ENCODE measurements around the gene RAB11FIP3. TPM values are rescaled to one million over a fixed set of nuclear protein-coding genes. Genes with fewer than 3 reads are reported as not detected.
"Not testable (repeated sequence)": the region's sequence is repeated elsewhere in the genome, so short reads cannot be mapped to it uniquely, and the experiment has no call there.

Gene RAB11FIP3
- total RNA-seq, 2 experiments from 2014 or later: 14.2 to 17.0 TPM

- CTCF ChIA-PET: interaction anchor here (0.5 kb wide), 1 partner anchor 364 kb away, joined by 3 read pairs; no protein-coding TSS in a partner anchor
Observed at GRCh38 chr16:491220-491919, 65.9 kb downstream of the RAB11FIP3 start.

GRCh38 chr16:492211-492875 lies 66.9 kb downstream of the RAB11FIP3 start:
- Mint-ChIP-seq H3K4me3 (no peak overlapping the region), H3K9me3 (ENCODE audit: low read depth) (no peaks in the 10 kb centered on the region), H3K36me3 (ENCODE audit: low read depth) (peaks cover 8% of the 10 kb centered on the region), H3K27ac (no peak overlapping the region), H3K4me1 (no peaks in the 10 kb centered on the region), H3K27me3 (no peaks in the 10 kb centered on the region)
- ATAC-seq (no peak), DNase-seq (no peak)
- CTCF ChIA-PET: no interaction called here
- intact Hi-C loops (cut with DNase I, micrococcal nuclease): no loop called here
- POLR2A ChIA-PET: no interaction called here

More at GRCh38 chr16:491220-491919, 65.9 kb downstream of the RAB11FIP3 start:
- POLR2A ChIA-PET: no interaction called here
- Mint-ChIP-seq H3K27me3 (no peaks in the 10 kb centered on the region), H3K9me3 (ENCODE audit: low read depth) (no peaks in the 10 kb centered on the region), H3K36me3 (ENCODE audit: low read depth) (peaks cover 8% of the 10 kb centered on the region), H3K4me1 (no peaks in the 10 kb centered on the region), H3K27ac (no peak overlapping the region), H3K4me3 (no peak overlapping the region)
- DNase-seq (no peak), ATAC-seq (no peak)
- intact Hi-C loops (cut with DNase I, micrococcal nuclease): no loop called here

GRCh38 chr16:494676-495075 lies 69.2 kb downstream of the RAB11FIP3 start:
- intact Hi-C loops (cut with DNase I, micrococcal nuclease): loop anchor here in 1 of 2 experiments (2.0 kb wide), 1 partner anchor 102 kb away; no protein-coding TSS in a partner anchor
- CTCF ChIA-PET: interaction anchor here (0.6 kb wide), 2 partner anchors 101 to 403 kb away, joined by 3 read pairs; no protein-coding TSS in a partner anchor

GRCh38 chr16:495127-495748 lies 69.8 kb downstream of the RAB11FIP3 start:
- POLR2A ChIA-PET: no interaction called here
- ATAC-seq (peak; percentile 58), DNase-seq (peak; percentile 54)
- Mint-ChIP-seq H3K27ac (no peak overlapping the region), H3K4me3 (no peak overlapping the region), H3K36me3 (ENCODE audit: low read depth) (no peaks in the 10 kb centered on the region), H3K4me1 (no peaks in the 10 kb centered on the region), H3K27me3 (no peaks in the 10 kb centered on the region), H3K9me3 (ENCODE audit: low read depth) (no peaks in the 10 kb centered on the region)
- CTCF ChIA-PET: interaction anchor here (0.6 kb wide), 3 partner anchors 102 to 404 kb away, joined by 3 read pairs; no protein-coding TSS in a partner anchor
- intact Hi-C loops (cut with DNase I, micrococcal nuclease): loop anchor here in 1 of 2 experiments (2.0 kb wide), 1 partner anchor 102 kb away; no protein-coding TSS in a partner anchor

More at GRCh38 chr16:494676-495075, 69.2 kb downstream of the RAB11FIP3 start:
- H3K36me3 Mint-ChIP-seq (ENCODE audit: low read depth); POLR2A ChIA-PET; H3K4me3 Mint-ChIP-seq; H3K9me3 Mint-ChIP-seq (ENCODE audit: low read depth); H3K27me3 Mint-ChIP-seq; DNase-seq; H3K4me1 Mint-ChIP-seq; ATAC-seq; H3K27ac Mint-ChIP-seq: not testable (repeated sequence)

- no peak for ATAC-seq
- Mint-ChIP-seq H3K9me3 (ENCODE audit: low read depth) (no peaks in the 10 kb centered on the region), H3K4me1 (no peaks in the 10 kb centered on the region), H3K27me3 (no peaks in the 10 kb centered on the region), H3K27ac (no peak overlapping the region), H3K36me3 (ENCODE audit: low read depth) (no peaks in the 10 kb centered on the region), H3K4me3 (no peak overlapping the region)
- intact Hi-C loops (cut with DNase I, micrococcal nuclease): no loop called here
- ChIA-PET CTCF (interaction anchor here (0.6 to 1.1 kb wide), 2 partner anchors 89 to 388 kb away, joined by 3 read pairs; no protein-coding TSS in a partner anchor), POLR2A (no interaction called here)
- no peak for DNase-seq
Observed at GRCh38 chr16:496097-496886, 70.8 kb downstream of the RAB11FIP3 start.

- no peak for ATAC-seq
Observed at GRCh38 chr16:497258-497657, 71.8 kb downstream of the RAB11FIP3 start.

GRCh38 chr16:499924-500323 lies 74.5 kb downstream of the RAB11FIP3 start:
- ATAC-seq: no peak
- H3K27ac Mint-ChIP-seq: no peak overlapping the region

More at GRCh38 chr16:497258-497657, 71.8 kb downstream of the RAB11FIP3 start:
- intact Hi-C loops (cut with DNase I, micrococcal nuclease): no loop called here
- CTCF ChIA-PET: interaction anchor here (0.6 kb wide), 1 partner anchor 387 kb away, joined by 3 read pairs; no protein-coding TSS in a partner anchor
- Mint-ChIP-seq H3K9me3 (ENCODE audit: low read depth) (no peaks in the 10 kb centered on the region), H3K27me3 (no peaks in the 10 kb centered on the region), H3K27ac (no peak overlapping the region), H3K4me3 (no peak overlapping the region), H3K4me1 (no peaks in the 10 kb centered on the region), H3K36me3 (ENCODE audit: low read depth) (no peaks in the 10 kb centered on the region)
- POLR2A ChIA-PET: no interaction called here
- no peak for DNase-seq

GRCh38 chr16:500709-501108 lies 75.3 kb downstream of the RAB11FIP3 start:
- no peak for ATAC-seq
- POLR2A ChIA-PET: no interaction called here
- intact Hi-C loops (cut with DNase I, micrococcal nuclease): no loop called here
- Mint-ChIP-seq H3K27me3 (no peaks in the 10 kb centered on the region), H3K36me3 (ENCODE audit: low read depth) (no peaks in the 10 kb centered on the region), H3K4me1 (no peaks in the 10 kb centered on the region), H3K4me3 (no peak overlapping the region), H3K27ac (no peak overlapping the region), H3K9me3 (ENCODE audit: low read depth) (no peaks in the 10 kb centered on the region)
- CTCF ChIA-PET: interaction anchor here (0.6 to 1.4 kb wide), 2 partner anchors 13 to 25 kb away, joined by 3 read pairs; no protein-coding TSS in a partner anchor
- DNase-seq: no peak

More at GRCh38 chr16:499924-500323, 74.5 kb downstream of the RAB11FIP3 start:
- no peak for DNase-seq
- no peaks in the 10 kb centered on the region for H3K27me3 Mint-ChIP-seq
- ChIA-PET POLR2A (no interaction called here), CTCF (no interaction called here)
- intact Hi-C loops (cut with DNase I, micrococcal nuclease): no loop called here
- H3K4me1 Mint-ChIP-seq: no peaks in the 10 kb centered on the region
- H3K4me3 Mint-ChIP-seq: no peak overlapping the region
- no peaks in the 10 kb centered on the region for H3K36me3 Mint-ChIP-seq (ENCODE audit: low read depth)
- H3K9me3 Mint-ChIP-seq (ENCODE audit: low read depth): no peaks in the 10 kb centered on the region

- no peak overlapping the region for H3K4me3 Mint-ChIP-seq
- no peaks in the 10 kb centered on the region for H3K9me3 Mint-ChIP-seq (ENCODE audit: low read depth)
- CTCF ChIA-PET: interaction anchor here (1.4 kb wide), 1 partner anchor 15 kb away, joined by 3 read pairs; no protein-coding TSS in a partner anchor
- POLR2A ChIA-PET: interaction anchor here (0.8 kb wide), 1 partner anchor 12 kb away, joined by 4 read pairs; no protein-coding TSS in a partner anchor
- DNase-seq: no peak
- no peak for ATAC-seq
- no peaks in the 10 kb centered on the region for H3K4me1 Mint-ChIP-seq
- no peak overlapping the region for H3K27ac Mint-ChIP-seq
- intact Hi-C loops (cut with DNase I, micrococcal nuclease): no loop called here
- H3K27me3 Mint-ChIP-seq: no peaks in the 10 kb centered on the region
- no peaks in the 10 kb centered on the region for H3K36me3 Mint-ChIP-seq (ENCODE audit: low read depth)
Observed at GRCh38 chr16:502179-502943, 76.9 kb downstream of the RAB11FIP3 start.

- Mint-ChIP-seq H3K27me3 (no peaks in the 10 kb centered on the region), H3K4me3 (no peak overlapping the region), H3K9me3 (ENCODE audit: low read depth) (no peaks in the 10 kb centered on the region), H3K4me1 (no peaks in the 10 kb centered on the region), H3K27ac (no peak overlapping the region), H3K36me3 (ENCODE audit: low read depth) (no peaks in the 10 kb centered on the region)
- CTCF ChIA-PET: no interaction called here
- DNase-seq (no peak), ATAC-seq (no peak)
- POLR2A ChIA-PET: no interaction called here
- intact Hi-C loops (cut with DNase I, micrococcal nuclease): no loop called here
Observed at GRCh38 chr16:503150-504071, 78.0 kb downstream of the RAB11FIP3 start.

Data from activated CD4-positive, alpha-beta T cell treated with anti-CD3 and anti-CD28 coated beads for 36 hours (primary cell).